H9 (cell line): ENCODE results near the gene CTNNA3. TPM values are rescaled to one million over a fixed set of nuclear protein-coding genes. Genes with fewer than 3 reads are reported as not detected.

ENCODE experiments used
- DNase-seq: peaks from one replicate; pipeline ENCODE4 v3.0.0-alpha.2; 2017
- H2AFZ ChIP-seq: one replicate; pipeline ENCODE4 v1.6.1; 2013; ENCODE audit warnings: mild to moderate bottlenecking, low read length, control low read depth, moderate library complexity
- H2AK5ac ChIP-seq: 2 replicates; pipeline ENCODE4 v1.6.1; 2013; ENCODE audit warnings: low read length, control low read depth, mixed read lengths; ENCODE audit not compliant: insufficient read length
- H2BK120ac ChIP-seq: one replicate; pipeline ENCODE4 v1.6.1; 2013; ENCODE audit warnings: low read depth, mild to moderate bottlenecking, low read length, control low read depth, inconsistent platforms; ENCODE audit not compliant: poor library complexity, severe bottlenecking
- H2BK12ac ChIP-seq: 2 replicates; pipeline ENCODE4 v1.6.1; 2013; ENCODE audit warnings: low read length, control low read depth, mixed read lengths, low read depth; ENCODE audit not compliant: insufficient read length
- H2BK15ac ChIP-seq: 2 replicates; pipeline ENCODE4 v1.6.1; 2013; ENCODE audit warnings: low read depth, low read length, control low read depth
- H2BK20ac ChIP-seq: one replicate; pipeline ENCODE4 v1.6.1; 2013; ENCODE audit warnings: low read depth, mild to moderate bottlenecking, low read length, control low read depth, inconsistent platforms; ENCODE audit not compliant: poor library complexity, severe bottlenecking
- H2BK5ac ChIP-seq: 2 replicates; pipeline ENCODE4 v1.6.1; 2013; ENCODE audit warnings: low read length, control low read depth, mixed read lengths; ENCODE audit not compliant: insufficient read length
- H3K14ac ChIP-seq: 2 replicates; pipeline ENCODE4 v1.6.1; 2013; ENCODE audit warnings: low read length, control low read depth; ENCODE audit not compliant: insufficient read depth
- H3K18ac ChIP-seq: 2 replicates; pipeline ENCODE4 v1.6.1; 2013; ENCODE audit warnings: low read depth, mild to moderate bottlenecking, mixed read lengths, low read length, control low read depth; ENCODE audit not compliant: insufficient read length
- H3K23ac ChIP-seq: 2 replicates; pipeline ENCODE4 v1.6.1; 2013; ENCODE audit warnings: low read length, control low read depth, mixed read lengths, low read depth; ENCODE audit not compliant: insufficient read length
- H3K23me2 ChIP-seq: 2 replicates; pipeline ENCODE4 v1.6.1; 2013; ENCODE audit warnings: low read depth, mild to moderate bottlenecking, mixed read lengths, low read length, control low read depth; ENCODE audit not compliant: insufficient read length, poor library complexity, severe bottlenecking
- H3K27ac ChIP-seq: 2 replicates; pipeline ENCODE4 v1.5.1; 2013; ENCODE audit warnings: low read length, control low read depth, mixed read lengths, low read depth; ENCODE audit not compliant: insufficient read length
- H3K27me3 ChIP-seq: 2 replicates; pipeline ENCODE4 v1.6.1; 2013; ENCODE audit warnings: low read length, control low read depth, inconsistent platforms; ENCODE audit not compliant: insufficient read depth
- H3K4ac ChIP-seq: 2 replicates; pipeline ENCODE4 v1.6.1; 2013; ENCODE audit warnings: low read depth, mild to moderate bottlenecking, control low read depth, inconsistent platforms, low read length, moderate library complexity
- H3K4me1 ChIP-seq: 2 replicates; pipeline ENCODE4 v1.6.1; 2013; ENCODE audit warnings: low read length, control low read depth, inconsistent platforms; ENCODE audit not compliant: insufficient read depth
- H3K4me2 ChIP-seq: 2 replicates; pipeline ENCODE4 v1.6.1; 2013; ENCODE audit warnings: low read length, control low read depth, mixed read lengths; ENCODE audit not compliant: insufficient read length, insufficient read depth
- H3K56ac ChIP-seq: 2 replicates; pipeline ENCODE4 v1.6.1; 2013; ENCODE audit warnings: low read depth, mild to moderate bottlenecking, mixed read lengths, low read length, control low read depth; ENCODE audit not compliant: insufficient read length
- H3K79me1 ChIP-seq: 2 replicates; pipeline ENCODE4 v1.6.1; 2013; ENCODE audit warnings: low read depth, mild to moderate bottlenecking, moderate library complexity, low read length, control low read depth, inconsistent platforms; ENCODE audit not compliant: insufficient read depth, poor library complexity, severe bottlenecking
- H3K79me2 ChIP-seq: 2 replicates; pipeline ENCODE4 v1.6.1; 2013; ENCODE audit warnings: low read length, control low read depth, inconsistent platforms; ENCODE audit not compliant: insufficient read depth
- H3K9ac ChIP-seq: 2 replicates; pipeline ENCODE4 v1.6.1; 2013; ENCODE audit warnings: low read length, control low read depth, mixed read lengths; ENCODE audit not compliant: insufficient read length; ENCODE audit errors: extremely low read depth
- H3K9me3 ChIP-seq: one replicate; pipeline ENCODE4 v1.6.1; 2013; ENCODE audit warnings: low read depth, low read length, inconsistent platforms; ENCODE audit not compliant: control insufficient read depth
- H3T11ph ChIP-seq: one replicate; pipeline ENCODE4 v1.6.1; 2013; ENCODE audit warnings: mild to moderate bottlenecking, low read length, control low read depth, inconsistent platforms
- H4K20me1 ChIP-seq: one replicate; pipeline ENCODE4 v1.6.1; 2013; ENCODE audit not compliant: control insufficient read depth, insufficient read length, insufficient read depth
- H4K5ac ChIP-seq: 2 replicates; pipeline ENCODE4 v1.6.1; 2013; ENCODE audit warnings: low read depth, mild to moderate bottlenecking, mixed read lengths, low read length, control low read depth; ENCODE audit not compliant: insufficient read length
- H4K8ac ChIP-seq: replicated peaks from 2 replicates; pipeline ENCODE4 v1.6.1; 2013; ENCODE audit warnings: low read length, control low read depth, mixed read lengths, low read depth; ENCODE audit not compliant: insufficient read length
- H4K91ac ChIP-seq: 2 replicates; pipeline ENCODE4 v1.6.1; 2013; ENCODE audit warnings: low read depth, mild to moderate bottlenecking, moderate library complexity, mixed read lengths, low read length, control low read depth; ENCODE audit not compliant: insufficient read length
- H3K27ac Mint-ChIP-seq, 3 experiments: 2 replicates in 2 of 3; 3 replicates in 1 of 3; pipeline ENCODE4 v1.8.0; 2020 to 2021; ENCODE audit warnings: mixed read lengths in 3 of 3, mild to moderate bottlenecking in 1 of 3, moderate library complexity in 1 of 3
- H3K27me3 Mint-ChIP-seq: 2 replicates; pipeline ENCODE4 v1.8.0; 2021; ENCODE audit warnings: low read depth, mild to moderate bottlenecking, moderate library complexity, mixed read lengths
- H3K36me3 Mint-ChIP-seq, 3 experiments: 2 replicates in 2 of 3; 3 replicates in 1 of 3; pipeline ENCODE4 v1.8.0; 2020 to 2021; ENCODE audit warnings: low read depth in 3 of 3, mixed read lengths in 3 of 3; ENCODE audit not compliant: insufficient read depth in 1 of 3
- H3K4me1 Mint-ChIP-seq, 2 experiments: 2 replicates each; pipeline ENCODE4 v1.8.0; 2020; ENCODE audit warnings: mixed read lengths in 2 of 2
- H3K4me3 Mint-ChIP-seq, 2 experiments: 2 replicates in 1 of 2; 3 replicates in 1 of 2; pipeline ENCODE4 v1.8.0; 2020 to 2021; ENCODE audit warnings: mild to moderate bottlenecking in 2 of 2, mixed read lengths in 2 of 2, moderate library complexity in 1 of 2
- H3K9me3 Mint-ChIP-seq, 2 experiments: 2 replicates in 1 of 2; 3 replicates in 1 of 2; pipeline ENCODE4 v1.8.0; 2020; ENCODE audit warnings: mild to moderate bottlenecking in 2 of 2, mixed read lengths in 2 of 2, moderate library complexity in 1 of 2
- CTCF ChIP-seq: fragments of 200-600 bp; sonication (generic); conservative IDR thresholded peaks from 3 replicates; pipeline ENCODE4 v1.8.0; 2021; ENCODE audit warnings: antibody characterized with exemption, mild to moderate bottlenecking
- WGBS: extraction: QIAGEN DNeasy Blood & Tissue Kit; methylation state at CpG from one replicate; pipeline ENCODE4 v1.1.7; 2013; ENCODE audit warnings: missing lambda C conversion rate, low lambda C conversion rate, mixed read lengths; ENCODE audit not compliant: insufficient read length; ENCODE audit errors: extremely low coverage; 5-methylcytosine and 5-hydroxymethylcytosine counted together
- total RNA-seq: library from RNA; stranded (reverse); gene quantifications from 2 replicates; pipeline ENCODE4 v1.2.1, GENCODE V29; 2021

CTNNA3 gene
- total RNA-seq, 1 experiment from 2014 or later = 3.3 TPM

- H3K4me1 ChIP-seq = no peaks in the 10 kb centered on the region
- Mint-ChIP-seq H3K27me3 (no peaks in the 10 kb centered on the region), H3K27ac (no peak overlapping the region), H3K4me1 (no peaks in the 10 kb centered on the region; a peak in 1 of 4 replicates), H3K9me3 (no peaks in the 10 kb centered on the region), H3K4me3 (no peak overlapping the region), H3K36me3 (no peaks in the 10 kb centered on the region)
- H2AFZ ChIP-seq = no peak overlapping the region
- H4K91ac ChIP-seq = no peak overlapping the region
- H2BK12ac ChIP-seq = no peak overlapping the region
- H2BK20ac ChIP-seq = no peak overlapping the region
- no peaks in the 10 kb centered on the region for H3K79me1 ChIP-seq
- no peak overlapping the region for H3K23ac ChIP-seq
- no peaks in the 10 kb centered on the region for H3K9me3 ChIP-seq
- H3K56ac ChIP-seq = no peak overlapping the region
- no peak overlapping the region for H4K8ac ChIP-seq
- no peak overlapping the region for H3K9ac ChIP-seq
- no peak overlapping the region for H4K5ac ChIP-seq
- H3K27me3 ChIP-seq = no peaks in the 10 kb centered on the region
- no peak overlapping the region for H3K14ac ChIP-seq
- no peak overlapping the region for H3K27ac ChIP-seq
- H2BK15ac ChIP-seq = no peak overlapping the region
- no peak overlapping the region for H3T11ph ChIP-seq
- no peak overlapping the region for H2BK120ac ChIP-seq
- no peak overlapping the region for H3K18ac ChIP-seq
- H3K4me2 ChIP-seq = no peak overlapping the region
- peak; percentile 90 for TF ChIP-seq CTCF
- H3K79me2 ChIP-seq = no peaks in the 10 kb centered on the region
- H2BK5ac ChIP-seq = no peak overlapping the region
- no peak overlapping the region for H3K4ac ChIP-seq
- H3K23me2 ChIP-seq = no peaks in the 10 kb centered on the region
- H2AK5ac ChIP-seq = no peak overlapping the region
- no CpG with 5 or more reads among the region's 5 CpGs for WGBS
- peak; percentile 42 for DNase-seq
- H4K20me1 ChIP-seq = no peaks in the 10 kb centered on the region
These were observed 175.0 kb downstream of the CTNNA3 start for GRCh38 chr10:67520924-67521520.
